GM23338 (cell line): Measurements from ENCODE around the gene RNF31. TPM values are rescaled to one million over a fixed set of nuclear protein-coding genes. Genes with fewer than 3 reads are reported as not detected.
A peak's percentile ranks its signal among the peaks of the same experiment; 100 is the strongest.

Experiments used
- ATAC-seq: fragments of 200-7000 bp; cut with Tn5 transposase; 3 replicates; pipeline ENCODE4 v1.9.1; 2020
- DNase-seq: peaks from one replicate; pipeline ENCODE4 v3.0.0-alpha.2; 2015; ENCODE audit warnings: low spot score
- H2AFZ ChIP-seq: fragments of 200-600 bp; sonication (generic); 2 replicates; pipeline ENCODE4 v1.8.0; 2016; ENCODE audit warnings: antibody characterized with exemption, mild to moderate bottlenecking, moderate library complexity
- H3F3A ChIP-seq: fragments of 200-600 bp; sonication (generic); replicated peaks from 2 replicates; pipeline ENCODE4 v1.8.0; 2017; ENCODE audit warnings: antibody characterized with exemption, mixed run types, low read depth
- H3K27ac ChIP-seq: fragments of 200-600 bp; sonication (generic); 2 replicates; pipeline ENCODE4 v1.6.1; 2016; ENCODE audit warnings: low read depth
- H3K27me3 ChIP-seq: fragments of 200-600 bp; sonication (generic); 2 replicates; pipeline ENCODE4 v1.8.0; 2016; ENCODE audit warnings: mild to moderate bottlenecking, mixed run types, moderate library complexity; ENCODE audit not compliant: insufficient read depth
- H3K36me3 ChIP-seq: fragments of 200-600 bp; sonication (generic); 2 replicates; pipeline ENCODE4 v1.8.0; 2016; ENCODE audit warnings: mild to moderate bottlenecking; ENCODE audit not compliant: insufficient read depth
- H3K4me1 ChIP-seq: fragments of 200-600 bp; sonication (generic); 2 replicates; pipeline ENCODE4 v1.8.0; 2016; ENCODE audit warnings: mild to moderate bottlenecking, moderate library complexity; ENCODE audit not compliant: insufficient read depth
- H3K4me2 ChIP-seq: fragments of 200-600 bp; sonication (generic); 2 replicates; pipeline ENCODE4 v1.7.1; 2017; ENCODE audit warnings: mixed run types
- H3K4me3 ChIP-seq: fragments of 200-600 bp; sonication (generic); 2 replicates; pipeline ENCODE4 v1.6.1; 2016; ENCODE audit warnings: mixed run types
- H3K79me2 ChIP-seq: fragments of 200-600 bp; sonication (generic); replicated peaks from 2 replicates; pipeline ENCODE4 v1.8.0; 2017; ENCODE audit warnings: mild to moderate bottlenecking; ENCODE audit not compliant: insufficient read depth
- H3K9me2 ChIP-seq: fragments of 200-600 bp; sonication (generic); 2 replicates; pipeline ENCODE4 v1.8.0; 2017; ENCODE audit not compliant: insufficient read depth
- H4K20me1 ChIP-seq: fragments of 200-600 bp; sonication (generic); replicated peaks from 2 replicates; pipeline ENCODE4 v1.8.0; 2017; ENCODE audit warnings: mild to moderate bottlenecking; ENCODE audit not compliant: insufficient read depth
- H3K27ac Mint-ChIP-seq: 2 replicates; pipeline ENCODE4 v1.8.0; 2020; ENCODE audit warnings: inconsistent platforms, mild to moderate bottlenecking, moderate library complexity, mixed read lengths
- H3K27me3 Mint-ChIP-seq: 3 replicates; pipeline ENCODE4 v1.8.0; 2022; ENCODE audit warnings: low read depth, mild to moderate bottlenecking, moderate library complexity, mixed read lengths, inconsistent platforms; ENCODE audit not compliant: insufficient read depth, poor library complexity
- H3K36me3 Mint-ChIP-seq: 3 replicates; pipeline ENCODE4 v1.8.0; 2021; ENCODE audit warnings: low read depth, mild to moderate bottlenecking, inconsistent platforms, moderate library complexity, mixed read lengths
- H3K4me1 Mint-ChIP-seq: 3 replicates; pipeline ENCODE4 v1.8.0; 2020; ENCODE audit warnings: mild to moderate bottlenecking, inconsistent platforms, mixed read lengths
- H3K4me3 Mint-ChIP-seq: 3 replicates; pipeline ENCODE4 v1.8.0; 2021; ENCODE audit warnings: moderate library complexity, mild to moderate bottlenecking, inconsistent platforms, mixed read lengths
- H3K9me3 Mint-ChIP-seq: 3 replicates; pipeline ENCODE4 v1.8.0; 2020; ENCODE audit warnings: moderate library complexity, mild to moderate bottlenecking, inconsistent platforms, mixed read lengths
- CREB1 ChIP-seq: fragments of 250-450 bp; sonication (Bioruptor Pico); IDR thresholded peaks from 2 replicates; pipeline ENCODE4 v1.5.0; 2020; ENCODE audit warnings: low read depth, mild to moderate bottlenecking, moderate library complexity
- CTCF ChIP-seq, 2 experiments: fragments of 200-600 bp in 1 of 2; sonication (generic) in 1 of 2; conservative IDR thresholded peaks; 2 replicates each; pipeline versions ENCODE4 v1.5.1 to v1.6.1; 2016 to 2017; ENCODE audit warnings: antibody characterized with exemption in 2 of 2, low read depth in 2 of 2, mild to moderate bottlenecking in 2 of 2, moderate library complexity in 1 of 2
- ETS1 ChIP-seq: IDR thresholded peaks from 2 replicates; pipeline ENCODE4 v1.6.1; 2016; ENCODE audit warnings: antibody characterized with exemption
- EZH2 ChIP-seq: fragments of 200-600 bp; sonication (generic); IDR thresholded peaks from one replicate; pipeline ENCODE4 v1.8.0; 2017; ENCODE audit warnings: antibody characterized with exemption, mild to moderate bottlenecking, low read depth; ENCODE audit not compliant: unreplicated experiment
- EZH2phosphoT487 ChIP-seq: fragments of 200-600 bp; sonication (generic); IDR thresholded peaks from one replicate; pipeline ENCODE4 v1.8.1; 2018; ENCODE audit warnings: antibody characterized with exemption; ENCODE audit not compliant: unreplicated experiment
- JUNB ChIP-seq: IDR thresholded peaks from one replicate; pipeline ENCODE4 v1.6.1; 2016; ENCODE audit warnings: antibody characterized with exemption; ENCODE audit not compliant: unreplicated experiment
- POLR2AphosphoS5 ChIP-seq: IDR thresholded peaks from 2 replicates; pipeline ENCODE4 v1.6.1; 2016; ENCODE audit warnings: antibody characterized with exemption, low read depth
- REST ChIP-seq: IDR thresholded peaks from one replicate; pipeline ENCODE4 v1.6.1; 2018; ENCODE audit warnings: antibody characterized with exemption; ENCODE audit not compliant: unreplicated experiment
- STAT1 ChIP-seq: IDR thresholded peaks from one replicate; pipeline ENCODE4 v1.6.1; 2016; ENCODE audit warnings: antibody characterized with exemption; ENCODE audit not compliant: unreplicated experiment
- ZNF114 ChIP-seq: fragments of 250-450 bp; sonication (Bioruptor Pico); IDR thresholded peaks from 2 replicates; pipeline ENCODE4 v1.5.0; 2020; ENCODE audit warnings: mild to moderate bottlenecking, moderate library complexity
- ZNF331 ChIP-seq: fragments of 250-450 bp; sonication (Bioruptor Pico); IDR thresholded peaks from 2 replicates; pipeline ENCODE4 v1.5.0; 2020; ENCODE audit warnings: low read depth, mild to moderate bottlenecking, moderate library complexity
- ZNF462 ChIP-seq: fragments of 250-450 bp; sonication (Bioruptor Pico); IDR thresholded peaks from 2 replicates; pipeline ENCODE4 v1.5.0; 2020; ENCODE audit warnings: mild to moderate bottlenecking, moderate library complexity
- polyA plus RNA-seq: library from polyadenylated mRNA; unstranded; fragments of >200 nt; fragmentation: Nextera tagmentation; extraction: Ambion mirVana; gene quantifications from 2 replicates; pipeline ENCODE4 v1.2.1, GENCODE V29; 2016
- total RNA-seq: library from RNA; depleted of rRNA; stranded (reverse); fragments of >200 nt; shearing (Covaris generic); gene quantifications from 2 replicates; pipeline ENCODE4 v1.2.3, GENCODE V29; 2014

The RNF31 gene
- total and polyA plus RNA-seq, 2 experiments from 2014 or later: 54.8 to 87.4 TPM

- Mint-ChIP-seq H3K4me1 (peaks cover 4% of the 10 kb centered on the region; the same call in 1 of the 3 replicates), H3K4me3 (peak overlapping the region; percentile 87), H3K27me3 (peaks cover 21% of the 10 kb centered on the region), H3K27ac (no peak overlapping the region), H3K9me3 (no peaks in the 10 kb centered on the region), H3K36me3 (peaks cover 18% of the 10 kb centered on the region)
- H3K4me1 ChIP-seq: 0 out of 2 replicates have a peak, but pooled peaks cover 3% of the 10 kb centered on the region
- H3K4me2 ChIP-seq: peak overlapping the region; percentile 100
- peak overlapping the region; percentile 81 for H3K4me3 ChIP-seq
- no peaks in the 10 kb centered on the region for H3K9me2 ChIP-seq
- H3K36me3 ChIP-seq: no peaks in the 10 kb centered on the region
- no peak overlapping the region; the same call in 1 of the 2 replicates for H2AFZ ChIP-seq
- no peak for DNase-seq
- H3K79me2 ChIP-seq: no peaks in the 10 kb centered on the region
- TF ChIP-seq REST (no peak), ZNF114 (CRISPR knock-in tag) (no peak), POLR2AphosphoS5 (no peak), JUNB (no peak), ETS1 (no peak), STAT1 (no peak), ZNF462 (no peak), CREB1 (CRISPR knock-in tag) (no peak), ZNF331 (CRISPR knock-in tag) (no peak), EZH2phosphoT487 (no peak), EZH2 (no peak), CTCF (conservative IDR thresholded peaks at IDR 0.05; ENCODE audit: low read depth in 2 of 2) (no peak)
- H3K27ac ChIP-seq: no peak overlapping the region
- no peaks in the 10 kb centered on the region; the same call in 1 of the 2 replicates for H4K20me1 ChIP-seq
- ATAC-seq: no peak
- peaks cover 7% of the 10 kb centered on the region; the same call in 1 of the 2 replicates for H3F3A ChIP-seq
- no peaks in the 10 kb centered on the region for H3K27me3 ChIP-seq
These were observed 25.6 kb downstream of the RNF31 start for GRCh38 chr14:24172871-24173281.
